Embryonic facial prominence (tissue), 1 donor: ENCODE results near the gene EFHD1.
"Not testable (repeated sequence)": the region's sequence is repeated elsewhere in the genome, so short reads cannot be mapped to it uniquely, and the experiment has no call there.

Experiments
- DNase-seq: peaks from one replicate; pipeline ENCODE4 v3.0.0-alpha.2; 2016; ENCODE audit errors: extremely low spot score

EFHD1 gene

DNA sequence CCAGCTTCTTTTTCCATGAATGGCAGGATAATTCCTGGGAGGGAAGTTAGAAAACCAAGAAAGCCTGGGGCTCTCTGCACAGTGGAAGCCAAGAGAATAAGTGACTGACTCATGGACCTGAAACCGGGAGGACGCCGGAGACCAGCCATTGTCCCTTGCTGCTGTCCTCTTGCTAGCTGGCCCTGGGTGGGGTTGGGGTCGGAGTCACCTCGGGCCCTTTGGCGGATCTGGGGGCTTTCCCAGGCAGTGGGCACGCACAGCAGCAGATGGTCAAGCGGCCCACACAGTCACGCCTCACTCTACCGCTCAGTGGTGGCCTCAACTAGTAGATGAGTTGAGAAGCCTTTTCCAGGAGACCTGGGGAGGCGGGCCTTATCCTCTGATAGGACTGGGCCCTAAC is 15.6 kb downstream of the EFHD1 start:
- no peak for DNase-seq

DNA sequence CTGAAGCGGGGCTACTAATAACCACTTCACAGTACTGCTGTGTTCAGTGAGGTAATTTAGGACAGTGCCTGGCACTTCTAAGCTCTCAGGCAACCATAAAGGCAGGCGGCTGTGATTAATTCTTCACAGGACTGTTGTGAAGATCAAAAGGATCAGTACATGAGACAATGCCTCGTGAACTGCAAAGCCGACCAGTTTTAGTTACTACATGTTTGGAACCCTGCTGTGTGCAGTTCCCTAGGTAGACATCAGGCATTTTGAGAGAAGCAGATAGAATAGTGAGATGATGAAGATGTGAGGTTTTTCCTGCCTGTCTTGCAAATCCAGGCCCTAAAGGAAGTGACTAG is 19.1 kb downstream of the EFHD1 start:
- DNase-seq = no peak

DNA sequence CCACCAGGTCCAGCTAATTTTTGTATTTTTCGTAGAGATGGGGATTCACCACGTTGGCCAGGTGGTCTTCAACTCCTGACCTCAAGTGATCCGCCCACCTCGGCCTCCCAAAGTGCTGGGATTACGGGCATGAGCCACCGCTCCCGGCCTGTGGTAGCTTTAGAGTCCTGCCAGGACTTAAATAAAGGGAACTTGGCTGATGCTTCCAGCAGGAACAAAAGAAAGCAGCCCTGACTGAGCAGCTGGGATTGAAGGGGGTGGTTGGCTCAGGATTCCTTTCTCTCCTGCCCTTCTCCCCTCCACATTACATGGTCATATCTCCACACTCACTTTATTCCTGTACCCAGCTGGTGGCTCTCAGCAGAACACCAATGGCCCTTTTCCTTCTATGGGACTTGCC is 20.0 kb downstream of the EFHD1 start:
- no peak for DNase-seq

DNA sequence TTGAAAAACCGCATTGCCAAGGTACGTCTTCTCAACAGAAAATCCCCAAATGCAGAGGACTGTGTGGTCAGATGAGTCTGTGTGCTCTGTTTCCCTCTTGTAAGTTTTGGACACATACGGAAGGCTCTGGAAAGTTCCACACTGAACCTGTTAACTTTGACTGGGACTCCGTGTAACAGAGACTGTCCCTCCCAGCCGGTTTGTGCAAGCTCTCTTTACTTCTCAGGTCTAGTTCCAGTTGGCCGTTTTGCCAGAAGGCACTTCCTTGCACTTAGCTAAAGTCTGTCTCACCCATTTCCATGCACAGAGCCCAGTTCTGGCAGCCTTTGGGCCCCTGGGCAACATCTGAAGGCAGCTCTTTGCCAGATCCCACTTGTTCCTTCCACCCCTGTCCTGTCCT is 22.0 kb downstream of the EFHD1 start:
- DNase-seq = no peak

DNA sequence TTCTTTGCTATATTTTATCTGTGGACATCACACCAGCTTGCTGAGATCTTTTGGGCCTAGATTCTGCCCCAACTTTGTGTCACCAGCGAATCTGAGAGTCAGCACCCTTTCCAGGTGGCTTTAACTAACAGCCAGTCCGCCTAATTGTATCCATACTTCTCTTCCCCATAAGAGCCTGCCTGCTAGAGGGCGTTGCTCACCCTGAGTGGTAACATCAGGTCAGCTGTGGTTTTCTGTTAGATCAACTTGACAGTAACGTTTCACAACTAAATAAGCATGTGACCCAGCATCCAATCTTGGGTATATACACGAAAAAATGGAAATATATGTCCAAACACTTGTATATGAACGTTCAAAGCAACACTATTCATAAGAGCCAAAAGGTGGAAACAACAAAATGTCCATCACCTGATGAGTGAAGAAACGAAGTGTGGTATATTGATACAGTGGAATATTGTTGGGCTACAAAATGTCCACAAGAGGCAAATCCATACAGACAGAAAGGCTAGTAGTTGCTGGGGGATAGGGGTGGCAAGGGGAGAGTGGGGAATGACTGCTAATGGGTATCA is 24.9 kb downstream of the EFHD1 start:
- DNase-seq = no peak

GRCh38 chr2:232659359-232659758 is 26.0 kb downstream of the EFHD1 start:
- no peak for DNase-seq

- no peak for DNase-seq
Measured at GRCh38 chr2:232662486-232663260, 29.3 kb downstream of the EFHD1 start.

GRCh38 chr2:232666051-232666805 is 32.8 kb downstream of the EFHD1 start:
- no peak for DNase-seq

DNA sequence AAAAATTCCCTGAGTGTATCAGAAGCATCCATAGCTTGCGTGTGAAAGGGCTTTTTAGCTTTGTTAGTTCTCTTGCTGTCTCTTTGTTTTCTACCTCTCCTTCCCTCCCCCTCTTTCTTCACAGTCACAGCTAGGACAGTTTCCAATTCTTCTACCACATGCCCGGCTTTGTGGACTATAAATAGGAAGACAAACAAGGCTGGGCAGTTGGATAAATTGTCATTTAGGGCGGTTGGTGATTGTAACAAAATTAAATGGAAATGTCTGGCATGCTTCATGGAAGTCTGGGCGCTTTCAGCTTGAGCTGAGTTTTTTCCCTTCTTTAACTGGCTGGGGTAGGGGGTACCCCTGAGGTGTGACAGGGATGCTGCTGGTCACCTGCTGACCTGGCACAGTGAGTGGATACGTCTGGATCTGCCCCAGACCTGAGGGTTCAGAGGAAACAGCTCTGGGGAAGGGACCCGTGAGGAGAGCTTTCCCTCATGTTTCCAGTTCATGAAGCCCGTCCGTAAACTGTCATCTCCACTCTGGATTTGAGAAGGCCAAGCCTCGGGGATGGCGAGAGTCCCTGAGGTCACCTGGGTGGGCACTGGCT is 34.7 kb downstream of the EFHD1 start:
- no peak for DNase-seq

GRCh38 chr2:232668805-232669444 is 35.5 kb downstream of the EFHD1 start:
- DNase-seq = no peak

DNA sequence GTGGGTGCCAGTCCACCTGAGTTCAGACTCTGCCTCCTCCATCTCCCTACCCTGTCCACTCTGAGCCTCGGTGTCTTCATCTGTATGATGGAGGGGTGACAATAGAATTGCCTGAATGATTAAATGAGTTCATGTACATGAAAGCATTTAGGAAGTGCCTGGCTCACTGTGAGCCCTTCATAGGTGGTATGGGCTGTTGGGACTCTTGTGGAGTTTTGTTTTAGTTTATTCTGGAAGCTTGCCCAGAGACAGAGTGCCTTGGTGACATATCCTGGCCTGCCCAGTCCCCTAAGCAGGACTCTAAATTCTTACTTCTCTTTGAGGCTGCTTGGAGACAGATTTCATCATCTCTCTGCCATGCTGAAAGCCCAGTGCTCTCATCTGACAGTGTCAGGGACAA is 39.2 kb downstream of the EFHD1 start:
- DNase-seq = no peak

DNA sequence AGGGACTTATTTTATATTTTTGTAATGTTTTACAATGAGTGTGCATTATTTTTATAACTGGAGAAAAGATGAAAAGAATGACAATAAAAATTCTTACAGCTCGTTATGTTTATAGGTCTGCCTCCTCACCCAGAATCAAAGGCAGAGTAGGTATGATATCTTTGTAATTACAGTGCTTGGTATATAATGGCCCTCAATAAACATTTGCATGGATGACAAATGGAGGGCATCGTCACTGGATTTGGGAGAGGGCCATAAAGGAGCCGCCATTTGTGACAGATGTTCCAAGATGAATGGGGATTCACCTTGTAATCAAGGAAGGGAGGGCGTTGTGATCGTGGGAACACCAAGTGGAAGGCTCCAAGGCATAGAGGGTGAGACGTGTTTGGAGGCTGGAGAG is 41.1 kb downstream of the EFHD1 start:
- DNase-seq = no peak

DNA sequence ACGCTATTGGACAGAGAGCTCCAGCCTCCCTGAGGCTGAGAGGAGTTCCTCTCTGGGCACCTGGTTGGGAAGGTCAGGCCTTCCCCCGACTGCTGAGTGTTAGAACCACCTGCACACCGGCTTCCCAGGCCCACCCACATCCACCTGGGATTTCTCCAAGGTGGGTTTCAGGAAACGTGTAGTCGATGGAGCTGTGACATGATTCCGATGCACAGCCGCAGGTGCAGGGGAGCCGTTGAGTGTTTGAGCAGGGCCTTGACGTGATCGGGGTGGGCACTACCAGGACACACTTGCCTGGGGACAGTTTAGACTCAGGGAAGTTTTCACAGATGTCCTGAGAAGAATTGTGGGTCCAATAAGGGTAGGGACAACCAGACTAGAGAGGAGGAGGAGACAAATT is 42.0 kb downstream of the EFHD1 start:
- DNase-seq = no peak

GRCh38 chr2:232680006-232680405 is 46.6 kb downstream of the EFHD1 start:
- no peak for DNase-seq

GRCh38 chr2:232681527-232681926 is 48.1 kb downstream of the EFHD1 start:
- no peak for DNase-seq

- DNase-seq = no peak
Measured at GRCh38 chr2:232683368-232683767, 50.0 kb downstream of the EFHD1 start.

DNA sequence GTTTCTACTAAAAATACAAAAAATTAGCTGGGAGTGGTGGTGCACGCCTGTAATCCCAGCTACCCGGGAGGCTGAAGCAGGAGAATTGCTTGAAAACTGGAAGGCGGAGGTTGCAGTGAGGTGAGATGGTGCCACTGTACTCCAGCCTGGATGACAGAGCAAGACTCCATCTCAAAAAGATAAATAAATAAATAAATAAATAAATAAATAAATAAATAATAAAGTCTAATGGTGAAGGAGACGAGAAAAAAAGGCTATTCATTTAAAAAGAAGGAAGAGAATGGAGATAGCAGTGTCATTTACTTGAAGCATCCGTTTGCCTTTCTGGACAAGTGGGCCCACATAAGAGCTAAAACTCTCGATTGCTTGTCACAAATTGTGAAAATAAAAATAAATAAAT is 52.0 kb downstream of the EFHD1 start:
- not testable (repeated sequence) for DNase-seq

DNA sequence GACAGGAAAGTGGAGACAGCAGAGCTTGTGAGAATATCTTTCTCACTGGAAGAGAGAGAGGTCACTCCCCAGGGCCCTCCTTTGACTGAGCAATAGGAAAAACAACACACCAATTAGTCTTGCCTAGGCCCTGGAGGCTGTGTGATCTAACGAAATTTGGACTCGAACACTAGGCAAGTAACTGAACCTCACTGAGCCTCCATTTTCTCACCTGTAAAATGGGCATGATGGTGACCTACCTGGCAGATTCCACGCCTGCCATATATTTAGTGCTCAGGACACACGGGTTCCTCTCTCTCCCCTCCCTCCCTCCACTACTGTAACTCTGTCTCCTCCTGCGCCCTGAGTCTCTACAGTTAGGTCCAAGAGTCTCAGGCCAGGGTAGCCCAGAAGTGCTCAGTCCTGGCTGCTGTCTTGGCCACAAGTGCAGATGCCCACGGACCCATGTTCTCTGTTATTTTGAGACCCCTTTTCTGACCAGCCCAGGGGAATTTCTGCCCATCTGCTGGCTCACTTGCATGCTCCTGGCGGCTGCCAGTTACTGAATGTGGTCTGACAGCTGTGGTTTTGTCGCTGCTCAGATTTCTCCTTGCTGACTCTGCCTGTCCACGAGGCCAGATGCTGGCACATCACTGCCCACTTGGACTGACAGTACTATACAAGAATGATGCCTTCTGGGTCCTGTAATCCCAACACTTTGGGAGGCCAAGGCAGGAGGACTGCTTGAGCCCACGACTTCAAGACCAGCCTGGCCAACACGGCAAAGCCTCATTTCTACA is 54.2 kb downstream of the EFHD1 start:
- no peak for DNase-seq

DNA sequence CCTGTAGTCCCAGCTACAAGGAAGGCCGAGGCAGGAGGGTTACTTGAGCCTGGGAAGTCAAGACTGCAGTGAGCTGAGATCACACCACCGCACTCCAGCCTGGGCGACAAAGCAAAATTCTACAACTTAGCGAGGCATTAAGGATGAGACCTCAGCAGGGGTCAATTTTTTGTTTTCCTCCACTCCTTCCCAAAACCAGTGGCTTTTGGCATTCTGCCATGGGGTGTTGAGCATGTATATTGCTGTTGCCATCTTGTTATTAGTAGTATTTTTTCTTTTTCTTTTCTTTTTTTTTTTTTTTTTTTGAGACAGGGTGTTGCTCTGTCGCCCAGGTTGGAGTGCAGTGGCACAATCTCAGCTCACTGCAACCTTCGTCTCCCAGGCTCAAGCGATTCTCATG is 54.8 kb downstream of the EFHD1 start:
- DNase-seq = no peak

DNA sequence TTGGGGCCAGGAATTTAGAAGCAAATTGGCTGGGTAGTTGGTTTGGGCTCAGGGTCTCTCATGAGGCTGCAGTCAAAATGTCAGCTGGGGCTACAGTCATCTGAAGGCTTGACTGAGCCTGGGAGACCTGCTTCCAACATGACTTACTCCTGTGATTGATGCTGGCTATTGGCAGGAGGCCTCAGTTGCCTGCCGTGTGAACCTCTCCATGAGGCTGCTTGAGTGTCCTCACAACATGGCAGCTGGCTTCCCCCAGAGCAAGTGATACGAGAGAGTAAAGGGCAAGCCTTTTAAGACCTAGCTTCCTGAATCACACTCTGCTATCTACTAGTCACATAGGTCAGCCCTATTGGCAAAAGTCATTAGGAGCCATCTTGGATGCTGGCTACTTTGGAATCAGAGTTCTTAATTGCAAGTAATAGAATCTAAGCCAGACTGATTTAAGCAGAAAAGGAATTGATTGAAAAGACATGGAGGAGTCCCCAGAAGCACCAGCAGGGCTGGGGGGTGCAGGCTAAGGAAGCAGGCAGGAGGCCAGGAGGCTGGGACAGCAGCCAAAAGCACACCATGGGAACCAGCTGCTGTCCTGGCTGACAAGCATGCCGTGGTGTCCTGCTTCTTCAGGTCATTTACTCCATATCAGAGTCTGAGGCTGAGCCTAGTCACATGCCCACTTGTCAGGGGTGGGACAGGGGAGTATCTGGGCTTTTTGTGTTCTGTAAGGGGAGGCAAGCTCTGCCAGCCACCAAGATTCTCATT is 55.9 kb downstream of the EFHD1 start:
- no peak for DNase-seq

- not testable (repeated sequence) for DNase-seq
Measured at GRCh38 chr2:232691117-232691516, 57.7 kb downstream of the EFHD1 start.
